Mucosa of descending colon (tissue), 3 donors: ENCODE data around the gene GNB3. TPM values are rescaled to one million over a fixed set of nuclear protein-coding genes. Genes with fewer than 3 reads are reported as not detected.

Experiments
- ATAC-seq: fragments of 200-7000 bp; cut with Tn5 transposase; one replicate; pipeline ENCODE4 v1.9.1; 2020; ENCODE audit warnings: mild to moderate bottlenecking, moderate library complexity
- DNase-seq, 3 donors: peaks; one replicate each; pipeline ENCODE4 v3.0.0-alpha.2; 2020
- H3K36me3 ChIP-seq: fragments of 200-600 bp; one replicate; pipeline ENCODE4 v1.8.0; 2021; ENCODE audit warnings: low read depth, mild to moderate bottlenecking
- H3K4me1 ChIP-seq: fragments of 200-600 bp; one replicate; pipeline ENCODE4 v1.8.0; 2021; ENCODE audit warnings: low read depth, mild to moderate bottlenecking
- H3K4me3 ChIP-seq: fragments of 200-600 bp; one replicate; pipeline ENCODE4 v1.8.0; 2021; ENCODE audit warnings: mild to moderate bottlenecking
- H3K9me3 ChIP-seq: fragments of 200-600 bp; one replicate; pipeline ENCODE4 v1.8.0; 2021; ENCODE audit warnings: mild to moderate bottlenecking
- intact Hi-C, 2 donors: fragments of 100-400 bp; cut with DNase I in 1 of 2; cut with micrococcal nuclease in 1 of 2; formaldehyde crosslinking; loops; one replicate each; pipeline versions ENCODE4 v1.11.0 to v1.11.1; 2022; cut with DNase I, micrococcal nuclease
- total RNA-seq, 3 donors: library from RNA; stranded (reverse); fragmentation: NEBNext Ultra II Directional in 2 of 3; extraction: Animal tissue kit (Norgen Biotek cat#: 25700) in 2 of 3; gene quantifications; one replicate each; pipeline versions ENCODE4 v1.2.1 to v1.2.4, GENCODE V29; 2021 to 2023
- TF ChIP-seq, protein P1 (sequence below): fragments of 200-600 bp; IDR thresholded peaks from one replicate; pipeline ENCODE4 v1.8.0; 2022; ENCODE audit warnings: antibody characterized with exemption, mild to moderate bottlenecking
- donor health status: DM: no; HTN: no; CAD: no; lungs with moderate emphysema.
- donor health status: DM: no; HTN: no; CAD: no.
- donor health status: DM: no; HTN: yes; CAD: no.

The GNB3 gene
- total RNA-seq, 3 donors from 2014 or later: 0.38 to 5.3 (median 0.96) TPM

DNA sequence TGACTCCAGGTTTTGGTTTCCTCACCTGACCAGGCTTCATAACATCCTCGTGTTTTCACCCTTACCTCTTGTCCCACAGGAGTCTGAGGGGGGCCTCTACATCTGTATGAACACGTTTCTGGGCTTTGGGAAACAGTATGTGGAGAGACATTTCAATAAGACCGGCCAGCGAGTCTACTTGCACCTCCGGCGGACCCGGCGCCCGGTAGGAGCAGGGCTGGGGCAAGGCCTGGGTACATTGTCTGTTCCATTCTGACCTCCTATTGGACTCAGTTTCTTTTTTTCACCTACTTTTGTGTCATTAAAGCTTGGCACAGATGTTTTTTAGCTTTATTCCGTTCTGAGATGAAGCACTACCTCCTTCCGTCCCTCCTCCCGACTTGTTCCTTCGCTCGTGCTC is 14.6 kb downstream of the GNB3 start:
- TF ChIP-seq, protein P1, sequence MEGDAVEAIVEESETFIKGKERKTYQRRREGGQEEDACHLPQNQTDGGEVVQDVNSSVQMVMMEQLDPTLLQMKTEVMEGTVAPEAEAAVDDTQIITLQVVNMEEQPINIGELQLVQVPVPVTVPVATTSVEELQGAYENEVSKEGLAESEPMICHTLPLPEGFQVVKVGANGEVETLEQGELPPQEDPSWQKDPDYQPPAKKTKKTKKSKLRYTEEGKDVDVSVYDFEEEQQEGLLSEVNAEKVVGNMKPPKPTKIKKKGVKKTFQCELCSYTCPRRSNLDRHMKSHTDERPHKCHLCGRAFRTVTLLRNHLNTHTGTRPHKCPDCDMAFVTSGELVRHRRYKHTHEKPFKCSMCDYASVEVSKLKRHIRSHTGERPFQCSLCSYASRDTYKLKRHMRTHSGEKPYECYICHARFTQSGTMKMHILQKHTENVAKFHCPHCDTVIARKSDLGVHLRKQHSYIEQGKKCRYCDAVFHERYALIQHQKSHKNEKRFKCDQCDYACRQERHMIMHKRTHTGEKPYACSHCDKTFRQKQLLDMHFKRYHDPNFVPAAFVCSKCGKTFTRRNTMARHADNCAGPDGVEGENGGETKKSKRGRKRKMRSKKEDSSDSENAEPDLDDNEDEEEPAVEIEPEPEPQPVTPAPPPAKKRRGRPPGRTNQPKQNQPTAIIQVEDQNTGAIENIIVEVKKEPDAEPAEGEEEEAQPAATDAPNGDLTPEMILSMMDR: no peak
- intact Hi-C loops: no loop called here
- no peak overlapping the region for H3K4me3 ChIP-seq
- no peak for DNase-seq
- ATAC-seq: no peak
- peaks cover 19% of the 10 kb centered on the region for H3K4me1 ChIP-seq
- H3K36me3 ChIP-seq: no peaks in the 10 kb centered on the region
- H3K9me3 ChIP-seq: no peaks in the 10 kb centered on the region

DNA sequence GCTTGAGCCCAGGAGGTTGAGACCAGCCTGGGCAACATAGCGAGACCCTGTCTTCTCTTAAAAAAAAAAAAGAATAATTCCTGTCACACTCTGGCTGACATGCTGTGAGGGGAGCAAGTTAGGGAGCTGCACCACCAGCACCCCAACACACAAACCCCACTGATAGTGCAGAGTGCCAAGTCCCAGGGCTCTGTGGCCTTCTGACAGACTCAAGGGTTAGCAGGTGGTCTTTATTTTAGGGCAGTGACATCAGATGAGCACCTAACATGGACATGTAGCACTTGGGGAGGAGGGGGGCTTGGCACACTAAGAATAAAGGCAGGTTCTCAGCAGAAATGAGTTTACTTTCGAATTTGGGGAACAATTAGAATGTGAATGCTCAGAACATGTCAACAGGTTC is 18.1 kb downstream of the GNB3 start:
- intact Hi-C loops: no loop called here
- DNase-seq: no peak
- H3K4me1 ChIP-seq: peaks cover under 1% of the 10 kb centered on the region
- H3K4me3 ChIP-seq: no peak overlapping the region
- TF ChIP-seq, protein P1: no peak
- no peak for ATAC-seq
- H3K9me3 ChIP-seq: no peaks in the 10 kb centered on the region
- peaks cover 7% of the 10 kb centered on the region for H3K36me3 ChIP-seq

DNA sequence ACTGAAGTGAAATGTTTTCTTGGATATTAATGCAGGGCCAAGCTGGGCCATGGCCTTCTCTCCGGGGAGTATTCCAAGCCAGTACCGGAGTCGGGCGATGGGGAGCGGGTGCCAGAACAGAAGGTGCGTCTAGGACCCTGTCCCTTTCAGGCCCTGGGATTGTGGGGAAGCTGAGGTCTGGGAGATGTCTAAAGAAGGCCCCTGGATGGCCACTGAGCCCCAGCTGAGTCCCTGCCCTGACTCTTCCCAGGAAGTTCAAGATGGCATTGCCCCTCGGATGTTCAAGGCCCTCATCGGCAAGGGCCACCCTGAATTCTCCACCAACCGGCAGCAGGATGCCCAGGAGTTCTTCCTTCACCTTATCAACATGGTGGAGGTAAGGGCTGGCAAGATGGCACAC is 19.4 kb downstream of the GNB3 start:
- Histone ChIP-seq H3K4me3 (no peak overlapping the region), H3K4me1 (no peaks in the 10 kb centered on the region), H3K36me3 (peaks cover 7% of the 10 kb centered on the region), H3K9me3 (no peaks in the 10 kb centered on the region)
- intact Hi-C loops: no loop called here
- DNase-seq (peak in 1 of 3 donors; percentile 26), ATAC-seq (no peak)
- TF ChIP-seq, protein P1: no peak

DNA sequence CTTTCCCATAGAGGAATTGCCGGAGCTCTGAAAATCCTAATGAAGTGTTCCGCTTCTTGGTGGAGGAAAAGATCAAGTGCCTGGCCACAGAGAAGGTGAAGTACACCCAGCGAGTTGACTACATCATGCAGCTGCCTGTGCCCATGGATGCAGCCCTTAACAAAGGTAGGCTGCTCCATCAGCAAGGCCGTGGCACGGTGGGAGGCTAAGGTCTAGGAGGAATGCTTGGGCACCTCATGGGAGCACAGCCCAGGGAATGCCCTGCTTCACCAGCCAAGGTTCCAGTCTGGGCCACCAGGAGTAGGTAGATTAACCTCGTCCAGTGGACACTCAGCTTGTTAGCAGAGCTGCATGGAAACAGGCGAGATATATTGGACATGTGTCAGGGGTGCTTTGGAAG is 20.2 kb downstream of the GNB3 start:
- intact Hi-C loops: no loop called here
- DNase-seq (peak in 1 of 3 donors; percentile 25), ATAC-seq (no peak)
- Histone ChIP-seq H3K36me3 (peaks cover 7% of the 10 kb centered on the region), H3K4me3 (no peak overlapping the region), H3K9me3 (no peaks in the 10 kb centered on the region), H3K4me1 (no peaks in the 10 kb centered on the region)
- TF ChIP-seq, protein P1: no peak

DNA sequence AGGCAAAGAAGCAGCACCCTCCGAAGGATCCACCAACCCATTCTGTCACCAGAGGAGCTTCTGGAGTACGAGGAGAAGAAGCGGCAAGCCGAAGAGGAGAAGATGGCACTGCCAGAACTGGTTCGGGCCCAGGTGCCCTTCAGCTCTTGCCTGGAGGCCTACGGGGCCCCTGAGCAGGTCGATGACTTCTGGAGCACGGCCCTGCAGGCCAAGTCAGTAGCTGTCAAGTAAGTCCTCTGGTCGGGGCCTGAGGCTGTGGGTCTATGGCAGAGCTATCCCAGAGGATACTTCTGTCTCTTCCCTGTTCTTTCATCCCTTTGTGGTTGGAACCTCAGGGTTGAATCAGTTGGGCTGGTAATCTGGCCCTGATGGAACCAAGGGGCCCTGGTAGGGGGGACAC is 20.7 kb downstream of the GNB3 start:
- peaks cover 7% of the 10 kb centered on the region for H3K36me3 ChIP-seq
- ATAC-seq: no peak
- DNase-seq: peak in 1 of 3 donors; percentile 41
- intact Hi-C loops: no loop called here
- H3K4me1 ChIP-seq: no peaks in the 10 kb centered on the region
- no peak overlapping the region for H3K4me3 ChIP-seq
- H3K9me3 ChIP-seq: no peaks in the 10 kb centered on the region
- TF ChIP-seq, protein P1: no peak

DNA sequence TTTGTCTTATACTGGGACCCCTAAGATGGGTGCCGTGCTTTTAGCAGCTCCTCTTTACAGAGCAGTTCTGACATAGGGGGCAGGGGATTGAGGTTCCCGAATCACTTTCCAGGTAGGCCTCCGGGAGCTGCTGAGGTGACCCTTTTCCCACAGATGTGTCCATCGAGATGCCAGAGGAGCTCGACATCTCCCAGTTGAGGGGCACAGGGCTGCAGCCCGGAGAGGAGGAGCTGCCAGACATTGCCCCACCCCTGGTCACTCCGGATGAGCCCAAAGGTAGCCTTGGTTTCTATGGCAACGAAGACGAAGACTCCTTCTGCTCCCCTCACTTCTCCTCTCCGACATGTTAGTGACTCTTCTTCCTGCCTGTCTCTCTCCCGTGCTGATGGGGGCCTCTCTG is 22.3 kb downstream of the GNB3 start:
- ATAC-seq: no peak
- Histone ChIP-seq H3K4me1 (peaks cover 3% of the 10 kb centered on the region), H3K9me3 (no peaks in the 10 kb centered on the region), H3K36me3 (peaks cover 7% of the 10 kb centered on the region), H3K4me3 (no peak overlapping the region)
- intact Hi-C loops: no loop called here
- TF ChIP-seq, protein P1: no peak
- DNase-seq: peak in 1 of 3 donors; percentile 44
